Measurements from ENCODE around the gene CCDC88A.
"Not testable (repeated sequence)": the region's sequence is repeated elsewhere in the genome, so short reads cannot be mapped to it uniquely, and the experiment has no call there.

CCDC88A gene

GRCh38 chr2:55242617-55243016 is 177.0 kb downstream of the CCDC88A start:
- no peak for DNase-seq (ENCODE audit: extremely low spot score)
- POLR2A ChIA-PET: no interaction called here
- CTCF ChIA-PET: interaction anchor here (1.0 to 1.6 kb wide), 3 partner anchors 15 to 42 kb away, joined by 3 to 4 read pairs (median 4); no protein-coding TSS in a partner anchor
- TF ChIP-seq CTCF (IDR thresholded peaks at IDR 0.05; ENCODE audit: control extremely low read depth, extremely low read depth, low read depth, missing control alignments): no peak

GRCh38 chr2:55241582-55241981 is 178.1 kb downstream of the CCDC88A start:
- CTCF ChIA-PET: interaction anchor here (1.1 kb wide), 1 partner anchor 18 kb away, joined by 3 read pairs; no protein-coding TSS in a partner anchor
- POLR2A ChIA-PET; DNase-seq (ENCODE audit: extremely low spot score): not testable (repeated sequence)

DNA sequence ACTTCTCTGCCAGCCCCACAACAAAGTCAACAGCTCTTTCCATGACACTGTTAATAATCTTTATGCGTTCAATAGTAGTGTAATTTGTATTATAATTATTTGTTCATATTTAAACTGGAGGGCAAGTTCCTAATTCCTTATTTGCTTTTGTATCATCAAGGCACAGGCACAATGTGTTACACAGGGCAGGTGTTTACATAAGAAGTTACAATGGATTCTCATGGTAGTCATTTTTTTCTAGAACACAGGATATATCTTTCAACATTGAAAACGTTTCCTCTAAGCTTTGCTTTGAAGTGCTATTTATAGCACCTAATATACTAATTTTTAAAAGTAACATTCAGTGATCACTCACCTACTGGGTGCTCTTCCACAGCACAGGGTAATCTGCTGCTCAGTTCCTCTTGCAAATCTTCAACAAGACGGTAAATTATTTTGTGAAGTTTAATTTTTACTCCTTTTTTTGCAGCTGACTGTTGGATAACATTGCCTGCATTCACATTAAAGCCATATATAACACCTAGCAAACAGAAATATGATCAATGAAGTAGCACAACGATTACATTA is 179.9 kb downstream of the CCDC88A start:
- CTCF ChIA-PET: interaction anchor here (1.0 to 1.5 kb wide), 2 partner anchors 9 to 17 kb away, joined by 3 read pairs; no protein-coding TSS in a partner anchor
- DNase-seq (ENCODE audit: extremely low spot score): no peak
- TF ChIP-seq CTCF (IDR thresholded peaks at IDR 0.05; ENCODE audit: control extremely low read depth, extremely low read depth, low read depth, missing control alignments): no peak
- POLR2A ChIA-PET: no interaction called here
